HEK293T (cell line): Measurements from ENCODE around the gene MAGI2.

Experiments
- ARNT ChIP-seq: fragments of 450-650 bp; IDR thresholded peaks from 2 replicates; pipeline ENCODE4 v1.6.1; 2017; ENCODE audit warnings: mild to moderate bottlenecking
- BHLHE40 ChIP-seq: fragments of 450-650 bp; IDR thresholded peaks from 2 replicates; pipeline ENCODE4 v1.6.1; 2016; ENCODE audit warnings: mild to moderate bottlenecking, moderate library complexity, borderline replicate concordance
- CTBP1 ChIP-seq: fragments of 450-650 bp; IDR thresholded peaks from 2 replicates; pipeline ENCODE4 v1.6.1; 2016; ENCODE audit warnings: borderline replicate concordance
- ELF4 ChIP-seq: fragments of 450-650 bp; IDR thresholded peaks from 2 replicates; pipeline ENCODE4 v1.6.1; 2017; ENCODE audit warnings: antibody characterized with exemption
- FOXA1 ChIP-seq: fragments of 450-650 bp; IDR thresholded peaks from 2 replicates; pipeline ENCODE4 v1.6.1; 2016; ENCODE audit warnings: mild to moderate bottlenecking
- FOXK2 ChIP-seq: fragments of 450-650 bp; IDR thresholded peaks from 2 replicates; pipeline ENCODE4 v1.6.1; 2016; ENCODE audit warnings: mild to moderate bottlenecking
- FOXM1 ChIP-seq: fragments of 450-650 bp; IDR thresholded peaks from 2 replicates; pipeline ENCODE4 v1.6.1; 2017; ENCODE audit warnings: mild to moderate bottlenecking, borderline replicate concordance
- HDGF ChIP-seq: fragments of 450-650 bp; IDR thresholded peaks from 2 replicates; pipeline ENCODE4 v1.6.1; 2017; ENCODE audit warnings: antibody characterized with exemption, borderline replicate concordance
- L3MBTL2 ChIP-seq: fragments of 450-650 bp; conservative IDR thresholded peaks from 2 replicates; pipeline ENCODE4 v1.6.1; 2016; ENCODE audit warnings: mild to moderate bottlenecking
- NFRKB ChIP-seq: fragments of 450-650 bp; IDR thresholded peaks from 2 replicates; pipeline ENCODE4 v1.6.1; 2016; ENCODE audit warnings: mild to moderate bottlenecking, moderate library complexity
- PKNOX1 ChIP-seq: fragments of 450-650 bp; IDR thresholded peaks from 2 replicates; pipeline ENCODE4 v1.6.1; 2016
- SP1 ChIP-seq: fragments of 450-650 bp; IDR thresholded peaks from 2 replicates; pipeline ENCODE4 v1.6.1; 2017
- SUZ12 ChIP-seq: fragments of 450-650 bp; IDR thresholded peaks from 2 replicates; pipeline ENCODE4 v1.6.1; 2016; ENCODE audit warnings: mild to moderate bottlenecking
- TARDBP ChIP-seq: fragments of 450-650 bp; IDR thresholded peaks from 2 replicates; pipeline ENCODE4 v1.6.1; 2016

- TF ChIP-seq HDGF (no peak), NFRKB (no peak), SP1 (no peak), PKNOX1 (no peak), BHLHE40 (no peak), FOXM1 (no peak), L3MBTL2 (no peak), ARNT (no peak), ELF4 (no peak), SUZ12 (no peak), FOXA1 (no peak), FOXK2 (no peak), CTBP1 (no peak), TARDBP (no peak)
These were observed 1053.4 kb downstream of the MAGI2 start for GRCh38 chr7:78400038-78400437.
